Fibroblast of lung (primary cell): ENCODE results near the gene ZNF302. TPM values are rescaled to one million over a fixed set of nuclear protein-coding genes. Genes with fewer than 3 reads are reported as not detected.
"Not testable (repeated sequence)": the region's sequence is repeated elsewhere in the genome, so short reads cannot be mapped to it uniquely, and the experiment has no call there.

Source experiments
- DNase-seq, 2 donors: peaks; one replicate each; pipeline versions ENCODE4 v3.0.0 to v3.0.0-alpha.2; 2010; ENCODE audit warnings: low read depth in 2 of 2
- H2AFZ ChIP-seq: 2 replicates; pipeline ENCODE4 v1.5.1; 2012; ENCODE audit warnings: low read length, control low read depth, inconsistent platforms
- H3K27ac ChIP-seq: 2 replicates; pipeline ENCODE4 v1.5.1; 2011; ENCODE audit warnings: low read length, control low read depth; ENCODE audit not compliant: insufficient read depth
- H3K27me3 ChIP-seq: 2 replicates; pipeline ENCODE4 v1.5.1; 2011; ENCODE audit warnings: mild to moderate bottlenecking, low read length; ENCODE audit not compliant: control insufficient read depth, insufficient read depth
- H3K36me3 ChIP-seq: 2 replicates; pipeline ENCODE4 v1.5.1; 2011; ENCODE audit warnings: low read length; ENCODE audit not compliant: control insufficient read depth, insufficient read depth
- H3K4me1 ChIP-seq: 2 replicates; pipeline ENCODE4 v1.5.1; 2011; ENCODE audit warnings: low read length; ENCODE audit not compliant: control insufficient read depth, insufficient read depth; ENCODE audit errors: extremely low read depth
- H3K4me2 ChIP-seq: 2 replicates; pipeline ENCODE4 v1.5.1; 2011; ENCODE audit warnings: low read length, control low read depth; ENCODE audit not compliant: insufficient read depth; ENCODE audit errors: extremely low read depth
- H3K4me3 ChIP-seq, 4 experiments: fragments of 200-600 bp in 1 of 4; sonication (generic) in 1 of 4; replicated peaks in 1 of 4; 2 replicates each; pipeline ENCODE4 v1.5.1; 2011 to 2016; ENCODE audit warnings: low read length in 4 of 4, low read depth in 3 of 4, mild to moderate bottlenecking in 3 of 4, control low read depth in 2 of 4, inconsistent platforms in 1 of 4, mixed read lengths in 1 of 4; ENCODE audit not compliant: insufficient read depth in 1 of 4; ENCODE audit errors: control extremely low read depth in 1 of 4
- H3K79me2 ChIP-seq: 2 replicates; pipeline ENCODE4 v1.5.1; 2012; ENCODE audit warnings: mild to moderate bottlenecking, low read length, inconsistent platforms; ENCODE audit not compliant: control insufficient read depth, insufficient read depth
- H3K9ac ChIP-seq: 2 replicates; pipeline ENCODE4 v1.5.1; 2011; ENCODE audit warnings: mild to moderate bottlenecking, low read length, control low read depth; ENCODE audit not compliant: insufficient read depth
- H3K9me3 ChIP-seq: 2 replicates; pipeline ENCODE4 v1.5.1; 2012; ENCODE audit warnings: low read depth, low read length; ENCODE audit not compliant: control insufficient read depth, insufficient read depth
- H4K20me1 ChIP-seq: 2 replicates; pipeline ENCODE4 v1.5.1; 2011; ENCODE audit warnings: low read length; ENCODE audit not compliant: control insufficient read depth, insufficient read depth; ENCODE audit errors: extremely low read depth
- CTCF ChIP-seq, 2 donors: IDR thresholded peaks in 1 of 2; conservative IDR thresholded peaks in 1 of 2; 1 replicate in 1 of 2; 2 replicates in 1 of 2; pipeline ENCODE4 v1.5.1; 2011 to 2012; ENCODE audit warnings: low read length in 2 of 2, control low read depth in 1 of 2, inconsistent platforms in 1 of 2, low read depth in 1 of 2, mild to moderate bottlenecking in 1 of 2
- EZH2 ChIP-seq: IDR thresholded peaks from 2 replicates; pipeline ENCODE4 v1.5.1; 2012; ENCODE audit warnings: low read length, control low read depth, mild to moderate bottlenecking; ENCODE audit errors: missing control alignments
- polyA plus RNA-seq, 2 donors: library from polyadenylated mRNA; depleted of rRNA in 1 of 2; stranded (reverse) in 1 of 2; unstranded in 1 of 2; fragments of >200 nt; gene quantifications; 2 replicates each; pipeline ENCODE4 v1.2.1, GENCODE V29; 2011 to 2012; ENCODE audit warnings: missing spikeins in 1 of 2
- total RNA-seq: library from RNA; depleted of rRNA; stranded (reverse); fragments of >200 nt; gene quantifications from 2 replicates; pipeline ENCODE4 v1.2.1, GENCODE V29; 2014

Gene ZNF302
- total and polyA plus RNA-seq, 2 donors (not counting 1 experiment from before 2014, with no cell fraction given): 14.5 to 21.6 TPM

DNA sequence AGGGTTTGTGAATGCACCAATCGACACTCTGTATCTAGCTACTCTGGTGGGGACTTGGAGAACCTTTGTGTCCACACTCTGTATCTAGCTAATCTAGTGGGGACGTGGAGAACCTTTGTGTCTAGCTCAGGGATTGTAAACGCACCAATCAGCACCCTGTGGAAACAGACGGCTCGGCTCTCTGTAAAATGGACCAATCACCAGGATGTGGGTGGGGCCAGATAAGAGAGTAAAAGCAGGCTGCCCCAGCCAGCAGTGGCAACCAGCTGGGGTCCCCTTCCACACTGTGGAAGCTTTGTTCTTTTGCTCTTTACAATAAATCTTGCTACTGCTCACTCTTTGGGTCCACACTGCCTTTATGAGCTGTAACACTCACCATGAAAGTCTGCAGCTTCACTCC lies 8.8 kb upstream of the ZNF302 start:
- H3K4me3 ChIP-seq, H3K4me1 ChIP-seq, H3K79me2 ChIP-seq, H3K27ac ChIP-seq, H3K9ac ChIP-seq, DNase-seq, H4K20me1 ChIP-seq, H3K27me3 ChIP-seq, H3K4me2 ChIP-seq, H3K36me3 ChIP-seq, H2AFZ ChIP-seq, H3K9me3 ChIP-seq: not testable (repeated sequence)

DNA sequence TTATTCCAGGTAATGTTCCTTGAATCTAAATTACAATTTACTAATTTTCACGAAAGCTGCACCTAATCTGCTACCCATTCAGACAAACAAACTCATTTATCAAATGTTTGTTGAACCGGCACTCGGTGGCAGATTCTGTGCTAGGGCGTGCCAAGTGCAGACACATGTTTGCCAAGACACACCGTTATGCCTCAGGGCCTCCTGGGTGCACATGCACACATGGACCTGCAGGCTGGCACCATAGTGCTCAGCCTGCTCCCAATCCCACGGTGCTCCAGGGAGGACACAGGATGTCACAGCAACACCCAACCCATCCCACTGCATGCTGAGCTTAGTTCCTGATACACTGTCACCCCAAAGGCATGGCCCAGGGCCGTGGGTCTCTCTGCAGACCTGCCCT lies 8.2 kb upstream of the ZNF302 start:
- H2AFZ ChIP-seq: no peak overlapping the region
- TF ChIP-seq EZH2 (no peak), CTCF (conservative IDR thresholded peaks at IDR 0.05 in 1 of 2, IDR thresholded peaks at IDR 0.05 in 1 of 2; ENCODE audit: low read depth in 1 of 2, low read length in 2 of 2) (no peak)
- H3K9ac ChIP-seq: no peak overlapping the region
- H3K27me3 ChIP-seq: no peaks in the 10 kb centered on the region
- no peaks in the 10 kb centered on the region for H3K36me3 ChIP-seq
- no peaks in the 10 kb centered on the region for H4K20me1 ChIP-seq
- H3K4me2 ChIP-seq: no peak overlapping the region
- DNase-seq: no peak
- H3K79me2 ChIP-seq: no peaks in the 10 kb centered on the region
- no peaks in the 10 kb centered on the region for H3K9me3 ChIP-seq
- no peak overlapping the region for H3K4me3 ChIP-seq
- no peak overlapping the region for H3K27ac ChIP-seq
- H3K4me1 ChIP-seq: no peaks in the 10 kb centered on the region

GRCh38 chr19:34671972-34672371 lies 5.5 kb upstream of the ZNF302 start:
- Histone ChIP-seq H4K20me1 (no peaks in the 10 kb centered on the region), H3K9me3 (no peaks in the 10 kb centered on the region), H2AFZ (no peak overlapping the region), H3K4me1 (no peaks in the 10 kb centered on the region), H3K9ac (no peak overlapping the region), H3K79me2 (no peaks in the 10 kb centered on the region), H3K4me3 (no peak overlapping the region), H3K36me3 (no peaks in the 10 kb centered on the region), H3K27ac (no peak overlapping the region), H3K4me2 (no peak overlapping the region), H3K27me3 (no peaks in the 10 kb centered on the region)
- DNase-seq: no peak
- TF ChIP-seq EZH2 (no peak), CTCF (conservative IDR thresholded peaks at IDR 0.05 in 1 of 2, IDR thresholded peaks at IDR 0.05 in 1 of 2; ENCODE audit: low read depth in 1 of 2, low read length in 2 of 2) (no peak)
